NCI-H2227 (cell line): ENCODE data around the gene TYRO3.

Source experiments
- DNase-seq: peaks from one replicate; lab custom pipeline; 2025; ENCODE audit not compliant: unreplicated experiment; lab: John Stamatoyannopoulos, UW

TYRO3 gene

GRCh38 chr15:41558400-41559238 is at the start of gene TYRO3:
Gene TYRO3, plus strand, starts transcription at chr15:41559212. Its CDS starts 46 bp downstream, at chr15:41559258.
- DNase-seq, result peak; percentile 65

- no peak for DNase-seq
Measured at GRCh38 chr15:41510728-41511127, 48.3 kb upstream of the TYRO3 start.

GRCh38 chr15:41511331-41511898 is 47.6 kb upstream of the TYRO3 start:
- no peak for DNase-seq

GRCh38 chr15:41511899-41512369 is 47.1 kb upstream of the TYRO3 start:
- DNase-seq, result no peak

GRCh38 chr15:41512512-41512939 is 46.5 kb upstream of the TYRO3 start:
- DNase-seq, result no peak

- DNase-seq, result no peak
Measured at GRCh38 chr15:41512940-41513505, 46.0 kb upstream of the TYRO3 start.

- DNase-seq, result peak; percentile 65
Measured at GRCh38 chr15:41513506-41514227, 45.3 kb upstream of the TYRO3 start, which contains the start of gene LTK. Gene LTK, minus strand, starts transcription at chr15:41513827. Its CDS starts 118 bp downstream, at chr15:41513709.

GRCh38 chr15:41517895-41518449 is 41.0 kb upstream of the TYRO3 start:
- no peak for DNase-seq

GRCh38 chr15:41520636-41521035 is 38.4 kb upstream of the TYRO3 start:
- DNase-seq, result no peak

- no peak for DNase-seq
Measured at GRCh38 chr15:41521614-41522013, 37.4 kb upstream of the TYRO3 start.

- no peak for DNase-seq
Measured at GRCh38 chr15:41523097-41523496, 35.9 kb upstream of the TYRO3 start.

GRCh38 chr15:41530363-41530956 is 28.6 kb upstream of the TYRO3 start:
- DNase-seq, result no peak

- DNase-seq, result no peak
Measured at GRCh38 chr15:41535544-41535943, 23.5 kb upstream of the TYRO3 start.

GRCh38 chr15:41536866-41537265 is 22.1 kb upstream of the TYRO3 start:
- no peak for DNase-seq

GRCh38 chr15:41543521-41543870 is 15.5 kb upstream of the TYRO3 start:
- DNase-seq, result no peak

GRCh38 chr15:41544650-41545015 is 14.4 kb upstream of the TYRO3 start:
- DNase-seq, result no peak

- no peak for DNase-seq
Measured at GRCh38 chr15:41545218-41545617, 13.8 kb upstream of the TYRO3 start.

GRCh38 chr15:41546851-41547786 is 11.9 kb upstream of the TYRO3 start:
- no peak for DNase-seq

GRCh38 chr15:41550066-41550775 is 8.8 kb upstream of the TYRO3 start:
- DNase-seq, result no peak
